Ishikawa (cell line): ENCODE measurements around the gene DARS1.

Experiments
- CEBPB ChIP-seq: IDR thresholded peaks from 2 replicates; pipeline ENCODE4 v1.6.1; 2012
- CREB1 ChIP-seq: IDR thresholded peaks from 2 replicates; pipeline ENCODE4 v1.6.1; 2012; ENCODE audit warnings: low read depth
- EGR1 ChIP-seq: IDR thresholded peaks from 2 replicates; pipeline ENCODE4 v1.6.1; 2012
- EP300 ChIP-seq: IDR thresholded peaks from 2 replicates; pipeline ENCODE4 v1.6.1; 2012; ENCODE audit warnings: borderline replicate concordance
- FOXM1 ChIP-seq: IDR thresholded peaks from 2 replicates; pipeline ENCODE4 v1.6.1; 2012; ENCODE audit warnings: low read depth, borderline replicate concordance
- MAX ChIP-seq: IDR thresholded peaks from 2 replicates; pipeline ENCODE4 v1.6.1; 2012
- NFIC ChIP-seq: IDR thresholded peaks from 2 replicates; pipeline ENCODE4 v1.6.1; 2012
- RAD21 ChIP-seq: IDR thresholded peaks from 2 replicates; pipeline ENCODE4 v1.6.1; 2012; ENCODE audit warnings: low read depth
- TAF1 ChIP-seq: IDR thresholded peaks from 2 replicates; pipeline ENCODE4 v1.6.1; 2012; ENCODE audit warnings: low read depth, mild to moderate bottlenecking
- TCF12 ChIP-seq: IDR thresholded peaks from 2 replicates; pipeline ENCODE4 v1.6.1; 2012; ENCODE audit warnings: low read depth
- TEAD4 ChIP-seq: IDR thresholded peaks from 2 replicates; pipeline ENCODE4 v1.6.1; 2012
- USF1 ChIP-seq: IDR thresholded peaks from 2 replicates; pipeline ENCODE4 v1.6.1; 2012
- YY1 ChIP-seq: IDR thresholded peaks from 2 replicates; pipeline ENCODE4 v1.6.1; 2012; ENCODE audit warnings: low read depth
- ZBTB7A ChIP-seq: IDR thresholded peaks from 2 replicates; pipeline ENCODE4 v1.6.1; 2012; ENCODE audit warnings: low read depth
- TF ChIP-seq, protein P1 (sequence below): IDR thresholded peaks from 2 replicates; pipeline ENCODE4 v1.6.1; 2012; ENCODE audit warnings: low read depth, mild to moderate bottlenecking

DARS1 gene

DNA sequence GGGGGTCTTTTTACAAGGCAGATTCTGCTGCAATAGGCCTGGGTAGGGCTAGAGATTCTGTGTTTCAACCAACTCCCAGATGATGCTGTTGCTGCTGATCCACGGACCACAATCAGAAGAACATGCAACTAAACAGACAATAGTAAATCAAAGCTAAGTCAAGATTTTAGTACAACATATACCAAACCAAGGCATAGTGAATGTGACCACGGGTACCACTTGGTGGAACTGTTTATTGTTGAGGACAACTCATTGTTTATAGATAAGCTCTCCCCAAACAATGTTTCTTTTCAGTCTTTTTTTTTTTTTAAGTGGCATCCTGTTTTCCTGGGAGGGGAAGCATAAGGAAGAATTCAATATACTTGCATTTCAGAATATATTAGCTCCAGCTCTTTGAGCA, 36.0 kb upstream of the DARS1 start:
- no peak for TF ChIP-seq YY1
- TF ChIP-seq ZBTB7A, result no peak
- no peak for TF ChIP-seq TAF1
- no peak for TF ChIP-seq TEAD4
- TF ChIP-seq USF1, result no peak
- TF ChIP-seq RAD21, result no peak
- TF ChIP-seq, protein P1, sequence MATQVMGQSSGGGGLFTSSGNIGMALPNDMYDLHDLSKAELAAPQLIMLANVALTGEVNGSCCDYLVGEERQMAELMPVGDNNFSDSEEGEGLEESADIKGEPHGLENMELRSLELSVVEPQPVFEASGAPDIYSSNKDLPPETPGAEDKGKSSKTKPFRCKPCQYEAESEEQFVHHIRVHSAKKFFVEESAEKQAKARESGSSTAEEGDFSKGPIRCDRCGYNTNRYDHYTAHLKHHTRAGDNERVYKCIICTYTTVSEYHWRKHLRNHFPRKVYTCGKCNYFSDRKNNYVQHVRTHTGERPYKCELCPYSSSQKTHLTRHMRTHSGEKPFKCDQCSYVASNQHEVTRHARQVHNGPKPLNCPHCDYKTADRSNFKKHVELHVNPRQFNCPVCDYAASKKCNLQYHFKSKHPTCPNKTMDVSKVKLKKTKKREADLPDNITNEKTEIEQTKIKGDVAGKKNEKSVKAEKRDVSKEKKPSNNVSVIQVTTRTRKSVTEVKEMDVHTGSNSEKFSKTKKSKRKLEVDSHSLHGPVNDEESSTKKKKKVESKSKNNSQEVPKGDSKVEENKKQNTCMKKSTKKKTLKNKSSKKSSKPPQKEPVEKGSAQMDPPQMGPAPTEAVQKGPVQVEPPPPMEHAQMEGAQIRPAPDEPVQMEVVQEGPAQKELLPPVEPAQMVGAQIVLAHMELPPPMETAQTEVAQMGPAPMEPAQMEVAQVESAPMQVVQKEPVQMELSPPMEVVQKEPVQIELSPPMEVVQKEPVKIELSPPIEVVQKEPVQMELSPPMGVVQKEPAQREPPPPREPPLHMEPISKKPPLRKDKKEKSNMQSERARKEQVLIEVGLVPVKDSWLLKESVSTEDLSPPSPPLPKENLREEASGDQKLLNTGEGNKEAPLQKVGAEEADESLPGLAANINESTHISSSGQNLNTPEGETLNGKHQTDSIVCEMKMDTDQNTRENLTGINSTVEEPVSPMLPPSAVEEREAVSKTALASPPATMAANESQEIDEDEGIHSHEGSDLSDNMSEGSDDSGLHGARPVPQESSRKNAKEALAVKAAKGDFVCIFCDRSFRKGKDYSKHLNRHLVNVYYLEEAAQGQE, result no peak
- no peak for TF ChIP-seq EGR1
- TF ChIP-seq FOXM1, result no peak
- no peak for TF ChIP-seq NFIC
- TF ChIP-seq CREB1, result no peak
- TF ChIP-seq MAX, result no peak
- no peak for TF ChIP-seq TCF12
- no peak for TF ChIP-seq EP300
- no peak for TF ChIP-seq CEBPB

- TF ChIP-seq NFIC (no peak), EP300 (no peak), MAX (no peak), USF1 (no peak), ZBTB7A (no peak), CEBPB (no peak), CREB1 (no peak)
- TF ChIP-seq, protein P1, result no peak
These were observed 35.4 kb upstream of the DARS1 start for GRCh38 chr2:136020831-136021230.

GRCh38 chr2:136019825-136020224, 34.4 kb upstream of the DARS1 start:
- TF ChIP-seq TCF12 (no peak), TAF1 (no peak), YY1 (no peak), TEAD4 (no peak), FOXM1 (no peak), USF1 (no peak), NFIC (no peak), CREB1 (no peak), MAX (no peak)
- TF ChIP-seq, protein P1, result no peak

- TF ChIP-seq MAX (no peak), TCF12 (no peak), TAF1 (no peak), FOXM1 (no peak), EGR1 (no peak), USF1 (no peak), TEAD4 (no peak), ZBTB7A (no peak), EP300 (no peak), YY1 (no peak), NFIC (no peak)
- TF ChIP-seq, protein P1, result no peak
These were observed 33.9 kb upstream of the DARS1 start for GRCh38 chr2:136019306-136019705.
